GM18517 (cell line): ENCODE data around the gene DYNC2LI1.

Experiments
- ATAC-seq: cut with Tn5 transposase; IDR thresholded peaks from one replicate; pipeline ENCODE4 v1.9.1; 2021; ENCODE audit warnings: mild to moderate bottlenecking, moderate library complexity; ENCODE audit not compliant: unreplicated experiment

Gene DYNC2LI1

DNA sequence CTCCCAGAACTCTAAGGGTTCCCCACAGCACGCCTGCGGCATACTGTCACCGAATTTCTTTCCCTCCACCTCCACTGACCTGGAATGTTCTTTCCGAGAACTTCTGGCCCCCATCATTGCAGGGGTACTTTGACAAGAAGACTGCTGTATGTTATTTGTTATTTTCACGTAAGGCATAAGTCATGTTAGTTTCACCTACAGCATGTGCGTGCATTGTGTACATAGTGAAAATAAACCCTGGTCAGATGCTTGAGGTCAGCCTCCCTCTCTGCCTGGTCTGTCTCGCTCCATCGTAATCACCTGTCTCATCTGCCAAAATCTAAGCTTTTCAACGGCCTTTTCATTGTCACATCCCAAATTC, 69.0 kb downstream of the DYNC2LI1 start:
- ATAC-seq: no peak

- ATAC-seq: no peak
Measured at GRCh38 chr2:43845181-43845580, 71.3 kb downstream of the DYNC2LI1 start.

DNA sequence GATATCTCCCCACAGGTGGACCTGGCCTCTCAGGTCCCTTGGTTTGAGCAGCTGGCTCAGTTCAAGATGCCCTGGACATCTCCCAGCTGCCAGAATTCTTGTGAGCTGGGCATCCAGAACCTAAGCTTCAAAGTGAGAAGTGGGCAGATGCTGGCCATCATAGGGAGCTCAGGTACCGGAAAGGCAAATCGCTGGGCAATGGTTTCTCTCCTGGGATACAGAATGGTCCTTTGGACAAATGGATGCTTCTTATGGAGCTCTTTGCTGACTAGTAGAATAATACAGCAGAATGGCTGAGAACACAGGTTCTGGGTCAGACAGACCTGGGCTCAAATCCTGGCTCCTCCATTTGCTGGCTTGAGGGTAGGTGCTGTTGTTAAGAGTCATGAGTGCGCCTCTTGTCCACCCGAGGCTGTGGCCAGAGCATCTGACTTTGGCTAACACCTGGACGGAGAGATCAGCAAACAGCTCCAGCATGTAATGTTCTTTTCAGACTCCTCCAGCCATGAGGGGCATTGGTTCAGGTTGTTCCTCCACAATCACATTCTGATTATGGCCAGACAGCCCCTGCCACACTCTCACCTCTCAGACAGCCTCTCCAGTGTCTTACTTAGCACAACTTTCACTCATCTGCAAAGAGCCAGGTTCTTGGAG, 72.4 kb downstream of the DYNC2LI1 start:
- ATAC-seq: no peak

DNA sequence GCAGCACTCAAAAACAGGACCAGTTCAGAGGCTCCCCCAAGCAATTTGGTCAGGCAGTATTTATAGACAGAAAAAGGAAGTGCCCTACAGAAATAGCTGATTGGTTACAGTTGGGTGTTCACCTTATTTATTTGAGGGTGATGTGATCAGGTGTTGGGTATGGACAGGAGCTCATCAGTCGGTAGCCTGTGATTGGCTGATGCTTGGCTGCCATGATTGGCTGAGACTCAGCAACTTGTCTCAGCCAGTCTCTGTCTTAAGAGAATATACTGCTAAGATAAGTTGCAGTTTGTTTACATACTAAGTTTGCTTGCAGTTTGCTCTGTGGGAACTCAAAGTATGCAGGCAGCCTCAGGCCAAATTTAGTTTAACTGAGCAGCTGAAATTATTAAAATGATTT, 74.4 kb downstream of the DYNC2LI1 start:
- ATAC-seq: no peak

- no peak for ATAC-seq
Measured at GRCh38 chr2:43851011-43851980, 77.5 kb downstream of the DYNC2LI1 start.

- no peak for ATAC-seq
Measured at GRCh38 chr2:43852196-43852730, 78.4 kb downstream of the DYNC2LI1 start.

- no peak for ATAC-seq
Measured at GRCh38 chr2:43853141-43854081, 79.6 kb downstream of the DYNC2LI1 start.

- ATAC-seq: no peak
Measured at GRCh38 chr2:43854671-43855070, 80.8 kb downstream of the DYNC2LI1 start.

DNA sequence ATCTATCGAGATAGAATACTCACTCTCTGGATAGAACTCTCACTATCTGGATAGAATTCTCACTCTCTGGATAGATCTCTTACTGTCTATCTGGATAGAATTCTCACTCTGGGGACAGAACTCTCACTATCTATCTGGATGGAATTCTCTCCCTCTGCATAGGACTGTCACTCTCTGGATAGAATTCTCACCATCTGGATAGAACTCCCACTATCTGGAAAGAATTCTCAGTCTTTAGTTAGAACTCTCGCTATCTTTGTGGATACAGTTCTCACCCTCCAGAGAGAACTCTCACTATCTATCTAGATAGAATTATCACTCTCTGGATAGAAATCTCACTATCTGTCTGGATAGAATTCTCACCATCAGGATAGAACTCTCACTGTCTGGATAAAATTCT, 81.5 kb downstream of the DYNC2LI1 start:
- no peak for ATAC-seq
